ENCODE measurements around the gene ZNRF3. TPM values are rescaled to one million over a fixed set of nuclear protein-coding genes. Genes with fewer than 3 reads are reported as not detected.

ZNRF3 gene
- total RNA-seq, 1 donor from 2014 or later, result 4.1 TPM

- H3K9me3 Mint-ChIP-seq, result no peaks in the 10 kb centered on the region
- peaks cover 20% of the 10 kb centered on the region for H3F3A ChIP-seq (ENCODE audit: low read depth)
- no peaks in the 10 kb centered on the region for H3K36me3 ChIP-seq
- H3K27me3 Mint-ChIP-seq (ENCODE audit: insufficient read depth, low read depth), result peaks cover 4% of the 10 kb centered on the region
- peaks cover 9% of the 10 kb centered on the region for H3K4me1 ChIP-seq
- H3K27ac ChIP-seq, result no peak overlapping the region
- no peak for DNase-seq (ENCODE audit: low spot score)
- no peaks in the 10 kb centered on the region for H3K9me3 ChIP-seq (ENCODE audit: low read depth)
- peaks cover 32% of the 10 kb centered on the region for H3K27me3 ChIP-seq
- peaks cover 8% of the 10 kb centered on the region for H4K20me1 ChIP-seq (ENCODE audit: low read depth)
- no peak overlapping the region for H3K4me2 ChIP-seq
- no peak overlapping the region for H3K9ac ChIP-seq
- TF ChIP-seq EZH2 (IDR thresholded peaks at IDR 0.05) (no peak), CTCF (IDR thresholded peaks at IDR 0.05) (no peak), EZH2phosphoT487 (IDR thresholded peaks at IDR 0.05) (no peak)
- no peak overlapping the region for H2AFZ ChIP-seq (replicated peaks)
- peaks cover 39% of the 10 kb centered on the region for H3K4me1 Mint-ChIP-seq
- no peak overlapping the region for H3K27ac Mint-ChIP-seq
- no peak overlapping the region for H3K4me3 Mint-ChIP-seq
- H3K4me3 ChIP-seq, result no peak overlapping the region
- H3K79me2 ChIP-seq (ENCODE audit: low read depth), result no peaks in the 10 kb centered on the region
- no peaks in the 10 kb centered on the region for H3K36me3 Mint-ChIP-seq
These were observed 194.9 kb downstream of the ZNRF3 start for GRCh38 chr22:29078036-29078868.

- Histone ChIP-seq H3K4me1 (peaks cover 9% of the 10 kb centered on the region), H3K79me2 (ENCODE audit: low read depth) (no peaks in the 10 kb centered on the region), H3K9me3 (ENCODE audit: low read depth) (no peaks in the 10 kb centered on the region), H2AFZ (replicated peaks) (no peak overlapping the region), H4K20me1 (ENCODE audit: low read depth) (peaks cover 8% of the 10 kb centered on the region), H3K27ac (no peak overlapping the region), H3F3A (ENCODE audit: low read depth) (peaks cover 20% of the 10 kb centered on the region), H3K27me3 (peaks cover 26% of the 10 kb centered on the region), H3K9ac (no peak overlapping the region), H3K36me3 (no peaks in the 10 kb centered on the region), H3K4me3 (no peak overlapping the region), H3K4me2 (no peak overlapping the region)
- Mint-ChIP-seq H3K27ac (peak overlapping the region; percentile 59), H3K36me3 (no peaks in the 10 kb centered on the region), H3K9me3 (no peaks in the 10 kb centered on the region), H3K4me3 (no peak overlapping the region), H3K4me1 (peaks cover 39% of the 10 kb centered on the region), H3K27me3 (ENCODE audit: insufficient read depth, low read depth) (peaks cover 3% of the 10 kb centered on the region)
- TF ChIP-seq EZH2phosphoT487 (IDR thresholded peaks at IDR 0.05), result no peak
- no peak for TF ChIP-seq CTCF (IDR thresholded peaks at IDR 0.05)
- TF ChIP-seq EZH2 (IDR thresholded peaks at IDR 0.05), result no peak
- no peak for DNase-seq (ENCODE audit: low spot score)
These were observed 195.5 kb downstream of the ZNRF3 start for GRCh38 chr22:29078869-29079207.

- no peaks in the 10 kb centered on the region for H3K9me3 Mint-ChIP-seq
- H3K4me3 ChIP-seq, result no peak overlapping the region
- H3K9me3 ChIP-seq (ENCODE audit: low read depth), result no peaks in the 10 kb centered on the region
- H3K36me3 Mint-ChIP-seq, result no peaks in the 10 kb centered on the region
- no peak overlapping the region for H3K27ac ChIP-seq
- no peak overlapping the region for H2AFZ ChIP-seq (replicated peaks)
- peaks cover 21% of the 10 kb centered on the region for H3K27me3 ChIP-seq
- H3K4me1 Mint-ChIP-seq, result peaks cover 35% of the 10 kb centered on the region
- peaks cover 18% of the 10 kb centered on the region for H3F3A ChIP-seq (ENCODE audit: low read depth)
- no peak for DNase-seq (ENCODE audit: low spot score)
- no peaks in the 10 kb centered on the region for H3K79me2 ChIP-seq (ENCODE audit: low read depth)
- peaks cover 9% of the 10 kb centered on the region for H3K4me1 ChIP-seq
- peak overlapping the region; percentile 59 for H3K27ac Mint-ChIP-seq
- H3K4me3 Mint-ChIP-seq, result no peak overlapping the region
- TF ChIP-seq CTCF (IDR thresholded peaks at IDR 0.05) (no peak), EZH2 (IDR thresholded peaks at IDR 0.05) (no peak), EZH2phosphoT487 (IDR thresholded peaks at IDR 0.05) (no peak)
- no peak overlapping the region for H3K9ac ChIP-seq
- peaks cover 4% of the 10 kb centered on the region for H4K20me1 ChIP-seq (ENCODE audit: low read depth)
- no peak overlapping the region for H3K4me2 ChIP-seq
- no peaks in the 10 kb centered on the region for H3K36me3 ChIP-seq
- H3K27me3 Mint-ChIP-seq (ENCODE audit: insufficient read depth, low read depth), result no peaks in the 10 kb centered on the region
These were observed 196.0 kb downstream of the ZNRF3 start for GRCh38 chr22:29079218-29079901.
